Gastrocnemius medialis (tissue), 4 donors: ENCODE measurements around the gene SH3GL3. TPM values are rescaled to one million over a fixed set of nuclear protein-coding genes. Genes with fewer than 3 reads are reported as not detected.

ENCODE experiments used
- ATAC-seq, 2 donors: fragments of 150-250 bp; one replicate each; pipeline ENCODE4 v1.9.1; 2016
- DNase-seq, 2 donors: peaks; one replicate each; pipeline ENCODE4 v3.0.0-alpha.2; 2019
- H3K27ac ChIP-seq, 4 donors: fragments of 200-600 bp; sonication (generic); 1 replicate in 1 of 4; 2 replicates in 3 of 4; pipeline ENCODE4 v1.5.1; 2016 to 2018; ENCODE audit warnings: mild to moderate bottlenecking in 2 of 4, moderate library complexity in 1 of 4
- H3K27me3 ChIP-seq, 3 donors: fragments of 200-600 bp; sonication (generic) in 2 of 3; 1 replicate in 1 of 3; 2 replicates in 2 of 3; pipeline versions ENCODE4 v1.5.1 to v1.6.0; 2016 to 2019; ENCODE audit warnings: mild to moderate bottlenecking in 1 of 3, moderate library complexity in 1 of 3
- H3K36me3 ChIP-seq, 2 donors: fragments of 200-600 bp; sonication (generic) in 1 of 2; one replicate each; pipeline ENCODE4 v1.5.1; 2017 to 2018
- H3K4me1 ChIP-seq, 2 donors: fragments of 200-600 bp; sonication (generic) in 1 of 2; one replicate each; pipeline ENCODE4 v1.5.1; 2016 to 2017; ENCODE audit warnings: mild to moderate bottlenecking in 2 of 2
- H3K4me3 ChIP-seq, 4 donors: fragments of 200-600 bp; sonication (generic) in 3 of 4; 1 replicate in 1 of 4; 2 replicates in 3 of 4; pipeline ENCODE4 v1.5.1; 2016 to 2019; ENCODE audit warnings: mild to moderate bottlenecking in 2 of 4
- H3K9me3 ChIP-seq, 3 donors: fragments of 200-600 bp; sonication (generic) in 2 of 3; 1 replicate in 1 of 3; 2 replicates in 2 of 3; pipeline ENCODE4 v1.5.1; 2016 to 2019
- POLR2A ChIP-seq, 2 donors: fragments of 450-650 bp; IDR thresholded peaks; one replicate each; pipeline ENCODE4 v1.6.1; 2017; ENCODE audit warnings: antibody characterized with exemption in 2 of 2, mild to moderate bottlenecking in 2 of 2, moderate library complexity in 2 of 2
- in situ Hi-C, 4 donors: fragments of 200-750 bp; cut with MboI; loops; one replicate each; pipeline versions ENCODE4 v1.15.0 to v1.8.0; 2017; ENCODE audit warnings: low sequenced_read_pairs in 4 of 4
- intact Hi-C: fragments of 100-400 bp; cut with DNase I; formaldehyde crosslinking; loops from one replicate; pipeline ENCODE4 v1.15.1; 2023; ENCODE audit warnings: low total_unique reads
- total RNA-seq, 4 donors: library from RNA; depleted of rRNA; stranded (reverse); fragments of >200 nt; gene quantifications; one replicate each; pipeline versions ENCODE4 v1.1.0 to v1.2.3, GENCODE V29; 2016
- TF ChIP-seq, protein P1 (sequence below), 5 experiments: fragments of 450-650 bp in 3 of 5; fragments of 200-600 bp in 2 of 5; sonication (generic) in 2 of 5; IDR thresholded peaks in 4 of 5; conservative IDR thresholded peaks in 1 of 5; 1 replicate in 4 of 5; 2 replicates in 1 of 5; pipeline ENCODE4 v1.5.1; 2016 to 2019; ENCODE audit warnings: antibody characterized with exemption in 5 of 5, mild to moderate bottlenecking in 3 of 5, moderate library complexity in 3 of 5

The SH3GL3 gene
- total RNA-seq, 4 donors from 2014 or later, result not detected

DNA sequence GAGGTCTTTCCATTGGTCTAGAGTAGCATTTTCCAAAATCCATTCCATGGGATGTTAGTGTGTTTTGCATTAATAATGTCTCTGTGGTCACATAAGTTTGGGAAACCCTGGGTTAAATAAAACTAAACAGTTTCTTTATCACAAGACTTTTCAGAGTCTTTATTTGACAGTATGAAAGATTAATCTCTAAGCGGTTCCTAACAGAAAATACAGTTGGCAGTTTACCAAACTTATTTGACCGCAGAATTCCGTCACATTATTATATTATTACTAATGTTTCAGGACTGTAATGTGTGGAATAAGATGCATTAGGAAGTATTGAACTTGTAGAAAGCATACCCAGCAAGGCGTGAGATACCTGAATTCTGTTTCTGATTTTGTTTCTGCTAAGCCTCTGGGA, 135.2 kb downstream of the SH3GL3 start:
- TF ChIP-seq, protein P1, sequence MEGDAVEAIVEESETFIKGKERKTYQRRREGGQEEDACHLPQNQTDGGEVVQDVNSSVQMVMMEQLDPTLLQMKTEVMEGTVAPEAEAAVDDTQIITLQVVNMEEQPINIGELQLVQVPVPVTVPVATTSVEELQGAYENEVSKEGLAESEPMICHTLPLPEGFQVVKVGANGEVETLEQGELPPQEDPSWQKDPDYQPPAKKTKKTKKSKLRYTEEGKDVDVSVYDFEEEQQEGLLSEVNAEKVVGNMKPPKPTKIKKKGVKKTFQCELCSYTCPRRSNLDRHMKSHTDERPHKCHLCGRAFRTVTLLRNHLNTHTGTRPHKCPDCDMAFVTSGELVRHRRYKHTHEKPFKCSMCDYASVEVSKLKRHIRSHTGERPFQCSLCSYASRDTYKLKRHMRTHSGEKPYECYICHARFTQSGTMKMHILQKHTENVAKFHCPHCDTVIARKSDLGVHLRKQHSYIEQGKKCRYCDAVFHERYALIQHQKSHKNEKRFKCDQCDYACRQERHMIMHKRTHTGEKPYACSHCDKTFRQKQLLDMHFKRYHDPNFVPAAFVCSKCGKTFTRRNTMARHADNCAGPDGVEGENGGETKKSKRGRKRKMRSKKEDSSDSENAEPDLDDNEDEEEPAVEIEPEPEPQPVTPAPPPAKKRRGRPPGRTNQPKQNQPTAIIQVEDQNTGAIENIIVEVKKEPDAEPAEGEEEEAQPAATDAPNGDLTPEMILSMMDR (IDR thresholded peaks at IDR 0.05 in 4 of 5, conservative IDR thresholded peaks at IDR 0.05 in 1 of 5), result no peak
- Histone ChIP-seq H3K36me3 (no peaks in the 10 kb centered on the region), H3K27ac (no peak overlapping the region), H3K9me3 (no peaks in the 10 kb centered on the region), H3K4me3 (no peak overlapping the region), H3K4me1 (no peaks in the 10 kb centered on the region), H3K27me3 (no peaks in the 10 kb centered on the region)
- no peak for DNase-seq
- ATAC-seq, result no peak
- in situ Hi-C loops (no loop called here), intact Hi-C loops (no loop called here)

- Histone ChIP-seq H3K9me3 (no peaks in the 10 kb centered on the region), H3K4me3 (no peak overlapping the region), H3K27me3 (no peaks in the 10 kb centered on the region), H3K27ac (no peak overlapping the region), H3K4me1 (no peaks in the 10 kb centered on the region), H3K36me3 (no peaks in the 10 kb centered on the region)
- intact Hi-C loops, result no loop called here
- in situ Hi-C loops, result no loop called here
- TF ChIP-seq POLR2A (IDR thresholded peaks at IDR 0.05), result no peak
- TF ChIP-seq, protein P1 (IDR thresholded peaks at IDR 0.05 in 4 of 5, conservative IDR thresholded peaks at IDR 0.05 in 1 of 5), result no peak
- DNase-seq (no peak), ATAC-seq (no peak)
These were observed 138.6 kb downstream of the SH3GL3 start for GRCh38 chr15:83585601-83586335.

- no peak for ATAC-seq
- no peaks in the 10 kb centered on the region for H3K4me1 ChIP-seq
- TF ChIP-seq, protein P1 (IDR thresholded peaks at IDR 0.05 in 4 of 5, conservative IDR thresholded peaks at IDR 0.05 in 1 of 5), result no peak
- TF ChIP-seq POLR2A (IDR thresholded peaks at IDR 0.05), result no peak
- no peak overlapping the region for H3K4me3 ChIP-seq
- no peak overlapping the region for H3K27ac ChIP-seq
- no peak for DNase-seq
- intact Hi-C loops, result no loop called here
- in situ Hi-C loops, result no loop called here
- H3K9me3 ChIP-seq, result no peaks in the 10 kb centered on the region
- no peaks in the 10 kb centered on the region for H3K36me3 ChIP-seq
- H3K27me3 ChIP-seq, result no peaks in the 10 kb centered on the region
These were observed 139.9 kb downstream of the SH3GL3 start for GRCh38 chr15:83587091-83587490.

DNA sequence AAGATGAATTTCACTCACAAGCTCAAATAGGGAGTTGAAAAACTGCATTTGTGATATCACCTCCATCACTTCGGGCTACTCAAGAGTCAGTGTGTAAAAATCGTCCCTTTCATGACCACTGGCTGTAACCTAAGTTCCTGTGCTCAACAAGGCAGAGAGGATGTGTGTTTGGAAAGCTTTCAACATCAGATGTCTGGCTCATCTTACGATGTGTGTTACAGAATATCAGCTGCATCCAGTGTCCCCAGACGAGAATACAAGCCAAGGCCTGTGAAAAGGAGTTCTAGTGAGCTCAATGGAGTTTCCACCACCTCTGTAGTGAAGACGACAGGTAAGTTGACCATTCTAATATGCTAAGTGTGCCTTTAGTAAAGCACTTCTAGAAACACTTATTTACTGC, 141.3 kb downstream of the SH3GL3 start:
- in situ Hi-C loops, result no loop called here
- ATAC-seq, result no peak
- no peaks in the 10 kb centered on the region for H3K36me3 ChIP-seq

More for the DNA sequence above, 141.3 kb downstream of the SH3GL3 start:
- DNase-seq, result no peak
- no peaks in the 10 kb centered on the region for H3K27me3 ChIP-seq
- H3K4me1 ChIP-seq, result no peaks in the 10 kb centered on the region
- intact Hi-C loops, result no loop called here
- TF ChIP-seq POLR2A (IDR thresholded peaks at IDR 0.05), result no peak
- TF ChIP-seq, protein P1 (IDR thresholded peaks at IDR 0.05 in 4 of 5, conservative IDR thresholded peaks at IDR 0.05 in 1 of 5), result no peak
- H3K27ac ChIP-seq, result no peak overlapping the region
- no peak overlapping the region for H3K4me3 ChIP-seq
- no peaks in the 10 kb centered on the region for H3K9me3 ChIP-seq
